ENCODE data around the gene PPARGC1A. TPM values are rescaled to one million over a fixed set of nuclear protein-coding genes. Genes with fewer than 3 reads are reported as not detected.

The PPARGC1A gene
- total RNA-seq, 1 donor from 2014 or later: 0.48 TPM

- Histone ChIP-seq H2AFZ (ENCODE audit: low read depth, low read length) (no peak overlapping the region), H3K4me2 (ENCODE audit: low read length) (no peak overlapping the region), H4K20me1 (ENCODE audit: insufficient read depth, low read length) (no peaks in the 10 kb centered on the region), H3K9ac (ENCODE audit: low read length) (no peak overlapping the region), H3K27me3 (ENCODE audit: insufficient read depth, low read length) (peaks cover 5% of the 10 kb centered on the region), H3K9me3 (ENCODE audit: insufficient read depth, low read depth, low read length) (no peaks in the 10 kb centered on the region), H3K27ac (ENCODE audit: low read depth, low read length) (no peak overlapping the region), H3K36me3 (ENCODE audit: insufficient read depth, low read length) (no peaks in the 10 kb centered on the region), H3K4me3 (ENCODE audit: insufficient read depth, low read depth, low read length) (no peak overlapping the region), H3K79me2 (ENCODE audit: insufficient read depth, low read length) (no peaks in the 10 kb centered on the region), H3K4me1 (ENCODE audit: insufficient read depth, low read length) (no peaks in the 10 kb centered on the region)
- DNase-seq (ENCODE audit: low read depth): no peak
- H3K27me3 Mint-ChIP-seq (ENCODE audit: low read depth, unreplicated experiment): peaks cover 2% of the 10 kb centered on the region
- no peaks in the 10 kb centered on the region for H3K36me3 Mint-ChIP-seq (ENCODE audit: low read depth, unreplicated experiment)
- H3K4me3 Mint-ChIP-seq (ENCODE audit: unreplicated experiment): no peak overlapping the region
- H3K27ac Mint-ChIP-seq (ENCODE audit: unreplicated experiment): no peak overlapping the region
- no peak for FAIRE-seq
- peaks cover 2% of the 10 kb centered on the region for H3K9me3 Mint-ChIP-seq (ENCODE audit: unreplicated experiment)
- H3K4me1 Mint-ChIP-seq (ENCODE audit: low read depth, unreplicated experiment): no peaks in the 10 kb centered on the region
- TF ChIP-seq EZH2 (IDR thresholded peaks at IDR 0.05; ENCODE audit: insufficient read depth, low read length): no peak
- TF ChIP-seq CTCF (IDR thresholded peaks at IDR 0.05; ENCODE audit: insufficient read depth, low read depth, low read length): no peak
Observed at GRCh38 chr4:23903859-23904438, 14.1 kb upstream of the PPARGC1A start.

- H3K79me2 ChIP-seq (ENCODE audit: insufficient read depth, low read length): no peaks in the 10 kb centered on the region
- no peaks in the 10 kb centered on the region for H3K4me1 ChIP-seq (ENCODE audit: insufficient read depth, low read length)
- H2AFZ ChIP-seq (ENCODE audit: low read depth, low read length): no peak overlapping the region
- H3K27me3 ChIP-seq (ENCODE audit: insufficient read depth, low read length): peaks cover 5% of the 10 kb centered on the region
- Mint-ChIP-seq H3K9me3 (ENCODE audit: unreplicated experiment) (peaks cover 2% of the 10 kb centered on the region), H3K4me3 (ENCODE audit: unreplicated experiment) (no peak overlapping the region), H3K27ac (ENCODE audit: unreplicated experiment) (no peak overlapping the region), H3K36me3 (ENCODE audit: low read depth, unreplicated experiment) (no peaks in the 10 kb centered on the region), H3K27me3 (ENCODE audit: low read depth, unreplicated experiment) (peaks cover 2% of the 10 kb centered on the region), H3K4me1 (ENCODE audit: low read depth, unreplicated experiment) (no peaks in the 10 kb centered on the region)
- no peak for DNase-seq (ENCODE audit: low read depth)
- no peaks in the 10 kb centered on the region for H4K20me1 ChIP-seq (ENCODE audit: insufficient read depth, low read length)
- no peak for FAIRE-seq
- H3K4me3 ChIP-seq (ENCODE audit: insufficient read depth, low read depth, low read length): no peak overlapping the region
- H3K4me2 ChIP-seq (ENCODE audit: low read length): no peak overlapping the region
- no peak overlapping the region for H3K27ac ChIP-seq (ENCODE audit: low read depth, low read length)
- no peaks in the 10 kb centered on the region for H3K36me3 ChIP-seq (ENCODE audit: insufficient read depth, low read length)
- H3K9me3 ChIP-seq (ENCODE audit: insufficient read depth, low read depth, low read length): no peaks in the 10 kb centered on the region
- H3K9ac ChIP-seq (ENCODE audit: low read length): no peak overlapping the region
- TF ChIP-seq EZH2 (IDR thresholded peaks at IDR 0.05; ENCODE audit: insufficient read depth, low read length): no peak
- TF ChIP-seq CTCF (IDR thresholded peaks at IDR 0.05; ENCODE audit: insufficient read depth, low read depth, low read length): no peak
Observed at GRCh38 chr4:23902222-23902804, 12.5 kb upstream of the PPARGC1A start.

GRCh38 chr4:23900636-23901035, 10.8 kb upstream of the PPARGC1A start:
- no peak for FAIRE-seq
- no peaks in the 10 kb centered on the region for H3K79me2 ChIP-seq (ENCODE audit: insufficient read depth, low read length)
- no peaks in the 10 kb centered on the region for H3K36me3 Mint-ChIP-seq (ENCODE audit: low read depth, unreplicated experiment)
- no peak for TF ChIP-seq CTCF (IDR thresholded peaks at IDR 0.05; ENCODE audit: insufficient read depth, low read depth, low read length)
- no peak overlapping the region for H2AFZ ChIP-seq (ENCODE audit: low read depth, low read length)
- H3K4me3 Mint-ChIP-seq (ENCODE audit: unreplicated experiment): no peak overlapping the region
- H3K4me1 ChIP-seq (ENCODE audit: insufficient read depth, low read length): no peaks in the 10 kb centered on the region
- H3K4me1 Mint-ChIP-seq (ENCODE audit: low read depth, unreplicated experiment): no peaks in the 10 kb centered on the region
- H3K9ac ChIP-seq (ENCODE audit: low read length): no peak overlapping the region
- no peak overlapping the region for H3K27ac Mint-ChIP-seq (ENCODE audit: unreplicated experiment)
- peaks cover 2% of the 10 kb centered on the region for H3K27me3 Mint-ChIP-seq (ENCODE audit: low read depth, unreplicated experiment)
- no peak for DNase-seq (ENCODE audit: low read depth)
- peaks cover 2% of the 10 kb centered on the region for H3K9me3 Mint-ChIP-seq (ENCODE audit: unreplicated experiment)
- H3K27ac ChIP-seq (ENCODE audit: low read depth, low read length): no peak overlapping the region
- H3K9me3 ChIP-seq (ENCODE audit: insufficient read depth, low read depth, low read length): no peaks in the 10 kb centered on the region
- peaks cover 5% of the 10 kb centered on the region for H3K27me3 ChIP-seq (ENCODE audit: insufficient read depth, low read length)
- H3K36me3 ChIP-seq (ENCODE audit: insufficient read depth, low read length): no peaks in the 10 kb centered on the region
- H4K20me1 ChIP-seq (ENCODE audit: insufficient read depth, low read length): no peaks in the 10 kb centered on the region
- no peak overlapping the region for H3K4me2 ChIP-seq (ENCODE audit: low read length)
- no peak overlapping the region for H3K4me3 ChIP-seq (ENCODE audit: insufficient read depth, low read depth, low read length)
